22Rv1 (cell line): ENCODE data around the gene NLRC5.

Experiments used
- H3K27ac ChIP-seq: fragments of 450-650 bp; 2 replicates; pipeline ENCODE4 v1.5.1; 2017
- ZFX ChIP-seq: fragments of 450-650 bp; IDR thresholded peaks from 2 replicates; pipeline ENCODE4 v1.6.1; 2017; ENCODE audit warnings: antibody characterized with exemption, borderline replicate concordance
- TF ChIP-seq, protein P1 (sequence below): fragments of 450-650 bp; IDR thresholded peaks from 2 replicates; pipeline ENCODE4 v1.5.1; 2017; ENCODE audit warnings: mild to moderate bottlenecking

Gene NLRC5

DNA sequence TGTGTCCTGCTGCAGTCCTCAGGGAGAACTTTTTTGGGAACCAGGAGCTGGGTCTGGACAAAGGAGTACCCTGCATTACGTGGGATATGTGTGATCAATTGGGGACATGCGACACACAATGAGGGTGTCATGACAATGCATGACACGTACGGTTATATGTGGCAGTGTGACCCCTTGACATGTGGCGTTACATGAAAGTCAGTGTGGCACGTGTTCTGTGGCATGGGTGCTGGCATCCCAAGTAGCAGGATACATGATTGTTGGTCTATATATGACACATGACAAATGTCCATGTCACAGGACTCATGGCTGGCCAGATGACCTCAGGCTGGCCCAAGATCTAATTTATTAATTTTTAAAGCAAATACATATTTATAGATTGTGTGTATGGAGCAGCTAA, 93.3 kb downstream of the NLRC5 start:
- H3K27ac ChIP-seq, result no peak overlapping the region
- TF ChIP-seq, protein P1, sequence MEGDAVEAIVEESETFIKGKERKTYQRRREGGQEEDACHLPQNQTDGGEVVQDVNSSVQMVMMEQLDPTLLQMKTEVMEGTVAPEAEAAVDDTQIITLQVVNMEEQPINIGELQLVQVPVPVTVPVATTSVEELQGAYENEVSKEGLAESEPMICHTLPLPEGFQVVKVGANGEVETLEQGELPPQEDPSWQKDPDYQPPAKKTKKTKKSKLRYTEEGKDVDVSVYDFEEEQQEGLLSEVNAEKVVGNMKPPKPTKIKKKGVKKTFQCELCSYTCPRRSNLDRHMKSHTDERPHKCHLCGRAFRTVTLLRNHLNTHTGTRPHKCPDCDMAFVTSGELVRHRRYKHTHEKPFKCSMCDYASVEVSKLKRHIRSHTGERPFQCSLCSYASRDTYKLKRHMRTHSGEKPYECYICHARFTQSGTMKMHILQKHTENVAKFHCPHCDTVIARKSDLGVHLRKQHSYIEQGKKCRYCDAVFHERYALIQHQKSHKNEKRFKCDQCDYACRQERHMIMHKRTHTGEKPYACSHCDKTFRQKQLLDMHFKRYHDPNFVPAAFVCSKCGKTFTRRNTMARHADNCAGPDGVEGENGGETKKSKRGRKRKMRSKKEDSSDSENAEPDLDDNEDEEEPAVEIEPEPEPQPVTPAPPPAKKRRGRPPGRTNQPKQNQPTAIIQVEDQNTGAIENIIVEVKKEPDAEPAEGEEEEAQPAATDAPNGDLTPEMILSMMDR, result no peak
- no peak for TF ChIP-seq ZFX

DNA sequence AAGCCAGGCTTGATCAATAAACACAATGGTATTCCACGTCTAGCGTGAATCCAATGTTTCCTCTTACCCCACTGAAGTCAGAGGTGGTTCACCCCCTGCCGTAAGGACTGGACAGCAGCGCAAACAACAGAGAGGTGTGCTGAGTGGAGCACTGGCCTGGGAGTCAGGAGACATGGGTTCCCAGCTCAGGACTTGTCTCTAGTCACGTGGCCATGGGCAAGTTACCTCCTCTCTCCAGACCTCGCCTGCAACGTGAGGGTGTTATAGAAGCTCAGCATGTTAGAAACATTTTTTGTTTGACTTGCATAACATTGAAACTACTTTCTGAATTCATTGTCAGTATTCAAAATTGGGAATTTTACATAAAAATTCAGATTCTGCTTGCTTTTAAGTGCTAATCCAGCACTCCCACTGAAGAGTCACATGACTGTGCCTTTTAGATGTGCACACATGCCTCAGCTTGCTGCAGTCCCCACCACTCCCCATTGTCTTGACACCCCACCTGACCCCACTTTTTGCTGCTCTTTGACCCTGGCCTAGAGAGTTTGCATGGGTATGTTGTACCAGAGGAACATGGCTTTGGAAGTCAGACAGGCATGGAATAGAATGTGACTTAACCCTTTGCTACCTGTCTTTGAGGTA, 94.2 kb downstream of the NLRC5 start:
- H3K27ac ChIP-seq, result no peak overlapping the region
- TF ChIP-seq, protein P1, result no peak
- no peak for TF ChIP-seq ZFX

GRCh38 chr16:57084257-57084770, 95.0 kb downstream of the NLRC5 start:
- no peak for TF ChIP-seq ZFX
- TF ChIP-seq, protein P1, result peak; percentile 97

DNA sequence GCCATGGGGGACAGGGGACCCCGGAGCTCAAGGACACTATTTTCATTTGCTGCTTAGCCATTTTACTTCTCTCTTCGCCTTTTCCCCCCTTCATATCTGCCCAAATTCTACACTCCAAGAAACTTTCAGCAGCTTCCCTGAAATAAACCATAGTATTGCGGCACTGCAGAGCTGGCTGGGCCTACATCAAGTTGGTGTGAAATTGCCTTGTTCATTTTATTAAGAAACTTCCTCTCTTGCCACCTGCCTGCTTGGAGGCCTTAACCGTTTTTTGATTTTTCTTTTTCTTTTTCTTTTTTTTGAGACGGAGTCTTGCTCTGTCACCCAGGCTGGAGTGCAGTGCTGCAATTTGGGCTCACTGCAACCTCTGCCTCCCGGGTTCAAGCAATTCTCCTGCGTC, 95.6 kb downstream of the NLRC5 start:
- no peak overlapping the region for H3K27ac ChIP-seq
- TF ChIP-seq, protein P1, result no peak
- no peak for TF ChIP-seq ZFX

More at GRCh38 chr16:57084257-57084770, 95.0 kb downstream of the NLRC5 start:
- no peak overlapping the region for H3K27ac ChIP-seq

- H3K27ac ChIP-seq, result no peak overlapping the region
These were observed 97.6 kb downstream of the NLRC5 start for GRCh38 chr16:57087003-57087402.

GRCh38 chr16:57089406-57089805, 100.0 kb downstream of the NLRC5 start:
- no peak overlapping the region for H3K27ac ChIP-seq
- TF ChIP-seq, protein P1, result no peak
- TF ChIP-seq ZFX, result no peak

More at GRCh38 chr16:57087003-57087402, 97.6 kb downstream of the NLRC5 start:
- no peak for TF ChIP-seq ZFX
- TF ChIP-seq, protein P1, result no peak

DNA sequence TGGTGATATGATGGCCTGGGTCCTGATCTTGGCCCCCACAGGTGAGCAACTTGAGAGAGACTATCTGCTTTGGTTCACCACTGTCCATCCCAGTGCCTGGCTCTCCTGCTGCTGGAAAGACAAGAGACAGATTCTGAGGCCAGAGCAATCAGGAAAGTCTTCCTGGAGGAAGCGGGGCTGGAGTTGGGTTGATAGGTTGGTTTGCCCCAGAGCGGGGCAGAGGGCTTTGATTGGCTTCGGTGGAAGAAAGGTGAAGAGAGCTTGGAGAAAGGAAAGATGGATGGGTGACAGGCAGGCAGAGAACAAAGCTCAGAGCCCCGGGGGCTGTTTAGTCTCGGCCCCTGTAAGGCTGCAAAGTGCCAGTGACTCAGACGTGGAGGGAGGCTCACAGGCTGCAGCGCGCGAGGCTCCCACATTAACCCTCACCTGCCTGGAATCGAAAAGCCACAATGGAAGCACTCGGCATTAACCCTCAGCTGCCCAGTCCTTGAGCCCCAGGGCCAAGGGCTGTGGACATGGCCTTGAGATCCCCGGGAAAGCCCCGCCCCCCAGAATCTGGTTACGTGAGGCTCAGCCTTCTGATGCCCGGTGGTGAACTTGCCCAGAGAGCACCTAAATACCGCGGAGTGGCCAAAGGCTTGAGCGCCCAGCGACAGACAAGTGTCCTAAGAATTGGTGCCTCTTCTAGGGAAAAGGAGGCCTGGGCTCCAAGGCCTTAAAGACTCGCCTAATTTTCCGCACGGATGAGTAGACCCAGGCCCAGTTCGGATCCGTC, 102.0 kb downstream of the NLRC5 start:
- H3K27ac ChIP-seq, result no peak overlapping the region

More for the DNA sequence above, 102.0 kb downstream of the NLRC5 start:
- TF ChIP-seq, protein P1, result no peak
- no peak for TF ChIP-seq ZFX
